HCT116 (cell line): ENCODE measurements around the gene ALK. TPM values are rescaled to one million over a fixed set of nuclear protein-coding genes. Genes with fewer than 3 reads are reported as not detected.

Experiments
- ATAC-seq: fragments of 200-7000 bp; cut with Tn5 transposase; 2 replicates; pipeline ENCODE4 v1.9.1; 2020; ENCODE audit warnings: mild to moderate bottlenecking, moderate library complexity
- BruUV-seq: library from RNA; stranded (reverse); fragments of 400-500 nt; replicated peaks from 2 replicates; lab custom pipeline; 2021; lab: Mats Ljungman, UMichigan
- CTCF ChIA-PET: fragments of 300-600 bp; sonication (Branson Sonifier 250); formaldehyde crosslinking; loops from one replicate; lab custom pipeline; 2021; ENCODE audit warnings: antibody characterized with exemption; lab: Charles Lee
- POLR2A ChIA-PET: fragments of 300-600, 350-600 bp; sonication (Branson Sonifier 250); formaldehyde crosslinking; loops from one replicate; lab custom pipeline; 2021; ENCODE audit warnings: antibody characterized with exemption; lab: Charles Lee
- RAD21 ChIA-PET, 2 experiments: fragments of 300-600 bp; sonication (Branson Sonifier 250); formaldehyde crosslinking; loops; one replicate each; lab custom pipeline; 2023; ENCODE audit warnings: low total read pairs in 2 of 2; ENCODE audit not compliant: uncharacterized antibody in 2 of 2, unreplicated experiment in 2 of 2, low non-redundant PET in 1 of 2; lab: Charles Lee
- DNase-seq: peaks from one replicate; pipeline ENCODE4 v3.0.0-alpha.2; 2010; ENCODE audit warnings: low read depth, low spot score
- H2AFZ ChIP-seq: fragments of 200-600 bp; shearing (Covaris generic), sonication (generic); 2 replicates; pipeline ENCODE4 v1.6.1; 2017; ENCODE audit warnings: low read depth, mixed run types, mixed read lengths, antibody characterized with exemption, low read length; ENCODE audit not compliant: poor library complexity, severe bottlenecking
- H3K27ac ChIP-seq: 2 replicates; pipeline ENCODE4 v1.5.1; 2012; ENCODE audit warnings: low read depth, low read length
- H3K27me3 ChIP-seq: fragments of 200-600 bp; sonication (generic); 2 replicates; pipeline ENCODE4 v1.6.1; 2016; ENCODE audit warnings: mixed run types, low read length, mixed read lengths; ENCODE audit not compliant: insufficient read depth
- H3K36me3 ChIP-seq, 2 experiments: fragments of 200-500 bp in 1 of 2; fragments of 200-600 bp in 1 of 2; sonication (Bioruptor generic) in 1 of 2; sonication (generic) in 1 of 2; 2 replicates each; pipeline versions ENCODE4 v1.5.1 to v1.6.1; 2014 to 2016; ENCODE audit warnings: low read length in 2 of 2, inconsistent platforms in 1 of 2, mixed read lengths in 1 of 2, mixed run types in 1 of 2; ENCODE audit not compliant: insufficient read depth in 2 of 2, control insufficient read depth in 1 of 2
- H3K4me1 ChIP-seq, 2 experiments: fragments of 200-600 bp in 1 of 2; sonication (generic) in 1 of 2; 2 replicates each; pipeline versions ENCODE4 v1.5.1 to v1.6.1; 2012 to 2017; ENCODE audit warnings: low read length in 2 of 2, inconsistent platforms in 1 of 2, mild to moderate bottlenecking in 1 of 2, mixed read lengths in 1 of 2, mixed run types in 1 of 2, moderate library complexity in 1 of 2; ENCODE audit not compliant: insufficient read depth in 2 of 2, control insufficient read depth in 1 of 2
- H3K4me2 ChIP-seq: fragments of 200-600 bp; sonication (generic); 2 replicates; pipeline ENCODE4 v1.6.1; 2017; ENCODE audit warnings: mixed run types, low read length, mixed read lengths
- H3K4me3 ChIP-seq, 2 experiments: fragments of 200-600 bp in 1 of 2; sonication (generic) in 1 of 2; replicated peaks in 1 of 2; 2 replicates each; pipeline ENCODE4 v1.5.1; 2011 to 2016; ENCODE audit warnings: low read length in 2 of 2, control low read depth in 1 of 2, low read depth in 1 of 2, mild to moderate bottlenecking in 1 of 2, mixed read lengths in 1 of 2, mixed run types in 1 of 2
- H3K79me2 ChIP-seq: fragments of 200-600 bp; sonication (generic); 2 replicates; pipeline ENCODE4 v1.6.1; 2017; ENCODE audit warnings: mild to moderate bottlenecking, mixed run types, low read length, moderate library complexity, mixed read lengths; ENCODE audit not compliant: insufficient read depth
- H3K9ac ChIP-seq: fragments of 200-600 bp; sonication (generic); 2 replicates; pipeline ENCODE4 v1.6.1; 2016; ENCODE audit warnings: low read length, mixed read lengths
- H3K9me2 ChIP-seq: fragments of 200-600 bp; sonication (generic), shearing (Covaris generic); 2 replicates; pipeline ENCODE4 v1.6.1; 2017; ENCODE audit warnings: mixed run types, mild to moderate bottlenecking, moderate library complexity; ENCODE audit not compliant: insufficient read depth
- H3K9me3 ChIP-seq, 2 experiments: fragments of 200-500 bp in 1 of 2; fragments of 200-600 bp in 1 of 2; sonication (Bioruptor generic) in 1 of 2; sonication (generic) in 1 of 2; 2 replicates each; pipeline ENCODE4 v1.6.1; 2014 to 2017; ENCODE audit warnings: low read length in 2 of 2, mixed read lengths in 2 of 2, inconsistent platforms in 1 of 2, low read depth in 1 of 2, mild to moderate bottlenecking in 1 of 2, mixed run types in 1 of 2, moderate library complexity in 1 of 2; ENCODE audit not compliant: control insufficient read depth in 1 of 2, insufficient read depth in 1 of 2
- H4K20me1 ChIP-seq: fragments of 200-600 bp; sonication (generic), shearing (Covaris generic); 2 replicates; pipeline ENCODE4 v1.6.1; 2017; ENCODE audit warnings: mixed run types, mild to moderate bottlenecking, moderate library complexity; ENCODE audit not compliant: insufficient read depth
- ATF3 ChIP-seq: IDR thresholded peaks from 2 replicates; pipeline ENCODE4 v1.6.1; 2012
- CBX3 ChIP-seq: IDR thresholded peaks from 2 replicates; pipeline ENCODE4 v1.6.1; 2012; ENCODE audit warnings: low read depth
- CEBPB ChIP-seq: IDR thresholded peaks from 2 replicates; pipeline ENCODE4 v1.6.1; 2012; ENCODE audit warnings: low read depth
- EGR1 ChIP-seq: IDR thresholded peaks from 2 replicates; pipeline ENCODE4 v1.6.1; 2012; ENCODE audit warnings: low read depth
- ELF1 ChIP-seq: IDR thresholded peaks from 2 replicates; pipeline ENCODE4 v1.6.1; 2012; ENCODE audit warnings: low read depth, borderline replicate concordance
- EZH2 ChIP-seq: fragments of 200-600 bp; sonication (generic); IDR thresholded peaks from 2 replicates; pipeline ENCODE4 v1.6.1; 2017; ENCODE audit warnings: antibody characterized with exemption, mixed run types
- EZH2phosphoT487 ChIP-seq: fragments of 200-600 bp; IDR thresholded peaks from 2 replicates; pipeline ENCODE4 v1.6.1; 2018; ENCODE audit warnings: antibody characterized with exemption, borderline replicate concordance
- JUND ChIP-seq: IDR thresholded peaks from 2 replicates; pipeline ENCODE4 v1.6.1; 2012
- MAX ChIP-seq: IDR thresholded peaks from 2 replicates; pipeline ENCODE4 v1.6.1; 2012
- POLR2A ChIP-seq: IDR thresholded peaks from 2 replicates; pipeline ENCODE4 v1.7.0; 2011; ENCODE audit warnings: borderline replicate concordance; ENCODE audit not compliant: insufficient read depth, insufficient read length; ENCODE audit errors: extremely low read depth
- POLR2AphosphoS5 ChIP-seq: IDR thresholded peaks from 2 replicates; pipeline ENCODE4 v1.6.1; 2011; ENCODE audit warnings: mild to moderate bottlenecking, low read depth, low read length, moderate library complexity
- RAD21 ChIP-seq: IDR thresholded peaks from 2 replicates; pipeline ENCODE4 v1.6.1; 2012; ENCODE audit warnings: low read depth, mild to moderate bottlenecking
- REST ChIP-seq: IDR thresholded peaks from 2 replicates; pipeline ENCODE4 v1.6.1; 2012; ENCODE audit warnings: low read depth
- SIN3A ChIP-seq: IDR thresholded peaks from 2 replicates; pipeline ENCODE4 v1.6.1; 2012; ENCODE audit warnings: low read depth
- SRF ChIP-seq: IDR thresholded peaks from 2 replicates; pipeline ENCODE4 v1.6.1; 2012; ENCODE audit warnings: low read depth
- TCF7L2 ChIP-seq: IDR thresholded peaks from 2 replicates; pipeline ENCODE4 v1.7.0; 2011; ENCODE audit warnings: borderline replicate concordance, inconsistent platforms; ENCODE audit not compliant: insufficient read depth, insufficient read length; ENCODE audit errors: extremely low read depth
- YY1 ChIP-seq: IDR thresholded peaks from 2 replicates; pipeline ENCODE4 v1.6.1; 2011; ENCODE audit warnings: low read length, low read depth, moderate library complexity, mild to moderate bottlenecking; ENCODE audit not compliant: insufficient replicate concordance; ENCODE audit errors: extremely low read depth
- ZBTB33 ChIP-seq: IDR thresholded peaks from 2 replicates; pipeline ENCODE4 v1.6.1; 2011; ENCODE audit warnings: mild to moderate bottlenecking, low read length, moderate library complexity; ENCODE audit not compliant: insufficient replicate concordance; ENCODE audit errors: extremely low read depth
- ZFX ChIP-seq: fragments of 450-650 bp; IDR thresholded peaks from 2 replicates; pipeline ENCODE4 v1.6.1; 2017
- ZNF274 ChIP-seq: fragments of 200-500 bp; sonication (Bioruptor generic); IDR thresholded peaks from 2 replicates; pipeline ENCODE4 v1.6.1; 2014; ENCODE audit warnings: mild to moderate bottlenecking, low read depth, low read length, inconsistent platforms
- intact Hi-C: fragments of 100-400 bp; cut with micrococcal nuclease; formaldehyde crosslinking; loops from 2 replicates; pipeline ENCODE4 v1.10.0; 2022
- total RNA-seq: library from RNA; stranded (reverse); gene quantifications from one replicate; pipeline ENCODE4 v1.2.1, GENCODE V29; 2021; ENCODE audit not compliant: unreplicated experiment

ALK gene
- total RNA-seq, 1 experiment from 2014 or later = not detected

GRCh38 chr2:29189052-29189451 is 732.3 kb downstream of the ALK start:
- H3K27me3 ChIP-seq = no peaks in the 10 kb centered on the region

More at GRCh38 chr2:29189052-29189451, 732.3 kb downstream of the ALK start:
- CTCF ChIA-PET = no interaction called here
- H3K4me2 ChIP-seq = no peak overlapping the region
- POLR2A ChIA-PET = no interaction called here
- no peaks in the 10 kb centered on the region for H4K20me1 ChIP-seq
- RAD21 ChIA-PET = no interaction called here
- 0 out of 4 replicates have a peak, but pooled peaks cover 0 to 5% of the 10 kb centered on the region in 2 experiments for H3K36me3 ChIP-seq
- H3K9ac ChIP-seq = no peak overlapping the region
- intact Hi-C loops = no loop called here
- H3K9me3 ChIP-seq = peaks cover 0 to 4% of the 10 kb centered on the region in 2 experiments; a peak in 1 of 4 replicates
- H3K27ac ChIP-seq = no peak overlapping the region
- no peaks in the 10 kb centered on the region for H3K4me1 ChIP-seq
- BruUV-seq = no TSS peak
- H3K79me2 ChIP-seq = no peaks in the 10 kb centered on the region
- H3K9me2 ChIP-seq = no peaks in the 10 kb centered on the region
- H3K4me3 ChIP-seq = no peak overlapping the region
- TF ChIP-seq CBX3 = no peak
- TF ChIP-seq CEBPB = no peak
- no peak for TF ChIP-seq EZH2phosphoT487
- no peak for TF ChIP-seq RAD21
- TF ChIP-seq REST = no peak
- TF ChIP-seq YY1 = no peak
- TF ChIP-seq EZH2 = no peak
- TF ChIP-seq MAX = no peak
- no peak for TF ChIP-seq ZBTB33
- no peak for TF ChIP-seq SRF
- TF ChIP-seq ZNF274 = no peak
- no peak for TF ChIP-seq POLR2AphosphoS5
- no peak for TF ChIP-seq ZFX
- no peak for TF ChIP-seq ELF1
- TF ChIP-seq TCF7L2 = no peak
- TF ChIP-seq ATF3 = no peak
- no peak for TF ChIP-seq EGR1
- TF ChIP-seq POLR2A = no peak
- TF ChIP-seq SIN3A = no peak
- no peak for TF ChIP-seq JUND
- ATAC-seq (no peak), DNase-seq (no peak)
- H2AFZ ChIP-seq = no peak overlapping the region
